ENCODE data around the gene ESR1. TPM values are rescaled to one million over a fixed set of nuclear protein-coding genes. Genes with fewer than 3 reads are reported as not detected.

ESR1 gene
- total and polyA plus RNA-seq, 2 donors (not counting 1 experiment from before 2014, with no cell fraction given), result 0.06 to 0.50 TPM

DNA sequence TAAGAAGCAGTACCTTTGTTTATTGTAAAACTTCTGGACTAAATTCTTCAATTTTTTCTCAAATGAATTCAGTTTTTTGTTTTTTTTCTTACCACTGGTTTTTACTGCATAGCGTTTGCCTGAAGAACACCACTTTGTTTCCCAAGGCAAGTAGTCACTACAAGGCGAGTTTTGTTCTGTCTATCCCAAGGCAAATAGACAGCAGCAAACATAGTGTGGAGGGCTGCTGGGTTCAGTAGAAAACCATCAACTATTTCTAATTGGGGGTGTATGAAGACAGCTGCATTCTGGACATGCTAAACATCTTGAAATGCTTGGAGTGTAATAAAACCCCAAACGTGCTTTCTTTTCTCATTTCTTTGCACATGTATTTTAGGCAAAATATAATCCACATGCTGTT, 197.4 kb downstream of the ESR1 start:
- no peaks in the 10 kb centered on the region for H3K79me2 ChIP-seq (ENCODE audit: control insufficient read depth, insufficient read depth, low read length)
- DNase-seq (ENCODE audit: low read depth in 2 of 2), result no peak
- no peak overlapping the region for H3K9ac ChIP-seq (ENCODE audit: insufficient read depth, low read length)
- H3K36me3 ChIP-seq (ENCODE audit: control insufficient read depth, insufficient read depth, low read length), result no peaks in the 10 kb centered on the region
- H3K4me2 ChIP-seq (ENCODE audit: extremely low read depth, insufficient read depth, low read length), result no peak overlapping the region
- no peak overlapping the region for H3K27ac ChIP-seq (ENCODE audit: insufficient read depth, low read length)
- no peaks in the 10 kb centered on the region for H4K20me1 ChIP-seq (ENCODE audit: control insufficient read depth, extremely low read depth, insufficient read depth, low read length)
- no peak overlapping the region for H2AFZ ChIP-seq (ENCODE audit: low read length)
- no peaks in the 10 kb centered on the region for H3K4me1 ChIP-seq (ENCODE audit: control insufficient read depth, extremely low read depth, insufficient read depth, low read length)
- no peaks in the 10 kb centered on the region for H3K9me3 ChIP-seq (ENCODE audit: control insufficient read depth, insufficient read depth, low read depth, low read length)
- TF ChIP-seq CTCF (conservative IDR thresholded peaks at IDR 0.05 in 1 of 2, IDR thresholded peaks at IDR 0.05 in 1 of 2; ENCODE audit: low read depth in 1 of 2, low read length in 2 of 2) (no peak), EZH2 (IDR thresholded peaks at IDR 0.05; ENCODE audit: low read length, missing control alignments) (no peak)
- no peak overlapping the region for H3K4me3 ChIP-seq (replicated peaks in 1 of 4; ENCODE audit: control extremely low read depth in 1 of 4, insufficient read depth in 1 of 4, low read depth in 3 of 4, low read length in 4 of 4)
- no peaks in the 10 kb centered on the region for H3K27me3 ChIP-seq (ENCODE audit: control insufficient read depth, insufficient read depth, low read length)

DNA sequence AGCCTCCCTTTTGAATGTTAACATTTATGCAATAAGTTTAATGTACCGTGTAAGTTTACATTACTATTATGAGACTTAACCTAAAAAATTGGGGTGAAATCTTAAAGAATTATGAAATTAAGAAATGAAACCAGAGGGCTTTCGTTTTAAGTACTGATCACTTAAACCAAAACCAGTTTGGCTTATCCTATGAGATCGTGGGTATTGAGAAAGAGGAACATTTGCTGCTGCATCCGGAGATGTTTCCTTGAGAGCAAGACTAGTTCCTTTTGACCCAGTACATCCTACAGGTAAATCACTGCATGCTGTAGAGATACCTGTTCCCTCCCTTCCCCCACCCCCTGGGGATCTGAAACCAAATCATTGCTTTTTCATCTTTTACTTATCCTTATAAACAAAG, 201.3 kb downstream of the ESR1 start:
- Histone ChIP-seq H3K79me2 (ENCODE audit: control insufficient read depth, insufficient read depth, low read length) (no peaks in the 10 kb centered on the region), H4K20me1 (ENCODE audit: control insufficient read depth, extremely low read depth, insufficient read depth, low read length) (no peaks in the 10 kb centered on the region), H2AFZ (ENCODE audit: low read length) (no peak overlapping the region), H3K27me3 (ENCODE audit: control insufficient read depth, insufficient read depth, low read length) (no peaks in the 10 kb centered on the region), H3K36me3 (ENCODE audit: control insufficient read depth, insufficient read depth, low read length) (no peaks in the 10 kb centered on the region), H3K9me3 (ENCODE audit: control insufficient read depth, insufficient read depth, low read depth, low read length) (no peaks in the 10 kb centered on the region), H3K4me1 (ENCODE audit: control insufficient read depth, extremely low read depth, insufficient read depth, low read length) (no peaks in the 10 kb centered on the region), H3K4me2 (ENCODE audit: extremely low read depth, insufficient read depth, low read length) (no peak overlapping the region), H3K9ac (ENCODE audit: insufficient read depth, low read length) (no peak overlapping the region), H3K27ac (ENCODE audit: insufficient read depth, low read length) (no peak overlapping the region), H3K4me3 (replicated peaks in 1 of 4; ENCODE audit: control extremely low read depth in 1 of 4, insufficient read depth in 1 of 4, low read depth in 3 of 4, low read length in 4 of 4) (no peak overlapping the region)
- no peak for TF ChIP-seq EZH2 (IDR thresholded peaks at IDR 0.05; ENCODE audit: low read length, missing control alignments)
- TF ChIP-seq CTCF (conservative IDR thresholded peaks at IDR 0.05 in 1 of 2, IDR thresholded peaks at IDR 0.05 in 1 of 2; ENCODE audit: low read depth in 1 of 2, low read length in 2 of 2), result no peak
- DNase-seq (ENCODE audit: low read depth in 2 of 2), result no peak

DNA sequence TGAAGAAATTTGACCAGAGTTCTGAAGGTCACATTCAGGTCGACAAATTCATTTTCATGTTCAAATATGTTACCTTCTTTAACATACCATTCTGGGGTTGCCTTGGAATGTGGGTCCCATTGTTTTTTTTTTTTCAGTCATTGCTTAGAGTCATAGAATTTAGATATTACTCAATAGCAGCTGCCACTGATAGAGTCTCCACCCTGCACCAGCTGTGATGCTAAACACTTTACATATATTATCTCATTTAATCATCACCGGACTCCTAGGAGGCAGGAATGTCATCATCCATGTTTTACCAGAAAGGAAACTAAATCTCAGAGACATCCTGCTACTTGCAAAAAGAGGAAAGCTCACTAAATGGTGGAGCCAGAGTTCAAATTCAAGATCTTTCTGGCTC, 204.7 kb downstream of the ESR1 start:
- Histone ChIP-seq H3K79me2 (ENCODE audit: control insufficient read depth, insufficient read depth, low read length) (no peaks in the 10 kb centered on the region), H3K9ac (ENCODE audit: insufficient read depth, low read length) (no peak overlapping the region), H3K4me2 (ENCODE audit: extremely low read depth, insufficient read depth, low read length) (no peak overlapping the region), H3K9me3 (ENCODE audit: control insufficient read depth, insufficient read depth, low read depth, low read length) (no peaks in the 10 kb centered on the region), H3K36me3 (ENCODE audit: control insufficient read depth, insufficient read depth, low read length) (no peaks in the 10 kb centered on the region), H2AFZ (ENCODE audit: low read length) (no peak overlapping the region), H3K4me3 (replicated peaks in 1 of 4; ENCODE audit: control extremely low read depth in 1 of 4, insufficient read depth in 1 of 4, low read depth in 3 of 4, low read length in 4 of 4) (no peak overlapping the region), H3K27me3 (ENCODE audit: control insufficient read depth, insufficient read depth, low read length) (no peaks in the 10 kb centered on the region), H3K4me1 (ENCODE audit: control insufficient read depth, extremely low read depth, insufficient read depth, low read length) (no peaks in the 10 kb centered on the region), H3K27ac (ENCODE audit: insufficient read depth, low read length) (no peak overlapping the region), H4K20me1 (ENCODE audit: control insufficient read depth, extremely low read depth, insufficient read depth, low read length) (no peaks in the 10 kb centered on the region)
- DNase-seq (ENCODE audit: low read depth in 2 of 2), result no peak
- no peak for TF ChIP-seq EZH2 (IDR thresholded peaks at IDR 0.05; ENCODE audit: low read length, missing control alignments)
- TF ChIP-seq CTCF (conservative IDR thresholded peaks at IDR 0.05 in 1 of 2, IDR thresholded peaks at IDR 0.05 in 1 of 2; ENCODE audit: low read depth in 1 of 2, low read length in 2 of 2), result no peak

Data from fibroblast of lung (primary cell).